ENCODE data around the gene PCDHA1. TPM values are rescaled to one million over a fixed set of nuclear protein-coding genes. Genes with fewer than 3 reads are reported as not detected.

PCDHA1 gene
- total and polyA plus RNA-seq, 2 donors (not counting 3 experiments of a cell fraction or from before 2014, with no cell fraction given), result 0.04 TPM; not detected in 1

DNA sequence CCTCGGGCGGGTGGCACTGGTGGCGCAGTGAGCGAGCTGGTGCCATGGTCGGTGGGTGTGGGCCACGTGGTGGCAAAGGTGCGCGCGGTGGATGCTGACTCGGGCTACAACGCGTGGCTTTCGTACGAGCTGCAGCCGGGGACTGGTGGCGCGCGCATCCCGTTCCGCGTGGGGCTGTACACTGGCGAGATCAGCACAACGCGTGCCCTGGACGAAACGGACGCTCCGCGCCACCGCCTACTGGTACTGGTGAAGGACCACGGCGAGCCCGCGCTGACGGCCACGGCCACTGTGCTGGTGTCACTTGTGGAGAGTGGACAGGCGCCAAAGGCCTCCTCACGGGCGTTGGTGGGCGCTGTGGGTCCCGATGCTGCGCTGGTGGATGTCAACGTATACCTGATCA, 22.9 kb downstream of the PCDHA1 start:
- Histone ChIP-seq H3K36me3 (ENCODE audit: control insufficient read depth in 2 of 2, extremely low read depth in 1 of 2, insufficient read depth in 2 of 2, low read length in 2 of 2) (no peaks in the 10 kb centered on the region), H4K20me1 (replicated peaks; ENCODE audit: control insufficient read depth, extremely low read depth, insufficient read depth, low read length) (no peaks in the 10 kb centered on the region), H2AFZ (ENCODE audit: low read depth, low read length) (no peak overlapping the region), H3K4me2 (ENCODE audit: insufficient read depth, low read length) (no peak overlapping the region), H3K4me1 (ENCODE audit: control insufficient read depth, extremely low read depth, insufficient read depth, low read length) (no peaks in the 10 kb centered on the region), H3K9ac (replicated peaks; ENCODE audit: extremely low read depth, insufficient read depth, low read length) (no peak overlapping the region), H3K79me2 (ENCODE audit: control insufficient read depth, insufficient read depth, low read length) (no peaks in the 10 kb centered on the region), H3K27me3 (ENCODE audit: control insufficient read depth in 2 of 2, insufficient read depth in 2 of 2, low read length in 2 of 2) (no peaks in the 10 kb centered on the region), H3K27ac (ENCODE audit: insufficient read depth, low read depth, low read length) (no peak overlapping the region), H3K9me3 (replicated peaks; ENCODE audit: control insufficient read depth, insufficient read depth, low read length) (no peaks in the 10 kb centered on the region), H3K4me3 (replicated peaks in 1 of 3; ENCODE audit: insufficient read depth in 1 of 3, low read depth in 1 of 3, low read length in 3 of 3) (no peak overlapping the region), H3K9me1 (replicated peaks; ENCODE audit: control insufficient read depth, extremely low read depth, insufficient read depth, low read length) (no peaks in the 10 kb centered on the region)
- POLR2A ChIA-PET, result no interaction called here
- intact Hi-C loops (cut with micrococcal nuclease), result no loop called here
- dilution Hi-C loops (cut with MboI; ENCODE audit: extremely low pct_ligation_motif_present, low sequenced_read_pairs), result no loop called here
- FAIRE-seq (no peak), DNase-seq (ENCODE audit: low read depth, low spot score) (no peak)
- no TSS peak for BruUV-seq (replicated peaks)
- TF ChIP-seq, protein P1, sequence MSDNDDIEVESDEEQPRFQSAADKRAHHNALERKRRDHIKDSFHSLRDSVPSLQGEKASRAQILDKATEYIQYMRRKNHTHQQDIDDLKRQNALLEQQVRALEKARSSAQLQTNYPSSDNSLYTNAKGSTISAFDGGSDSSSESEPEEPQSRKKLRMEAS (IDR thresholded peaks at IDR 0.05; ENCODE audit: insufficient read depth, insufficient read length), result no peak
- CTCF ChIA-PET, result no interaction called here

DNA sequence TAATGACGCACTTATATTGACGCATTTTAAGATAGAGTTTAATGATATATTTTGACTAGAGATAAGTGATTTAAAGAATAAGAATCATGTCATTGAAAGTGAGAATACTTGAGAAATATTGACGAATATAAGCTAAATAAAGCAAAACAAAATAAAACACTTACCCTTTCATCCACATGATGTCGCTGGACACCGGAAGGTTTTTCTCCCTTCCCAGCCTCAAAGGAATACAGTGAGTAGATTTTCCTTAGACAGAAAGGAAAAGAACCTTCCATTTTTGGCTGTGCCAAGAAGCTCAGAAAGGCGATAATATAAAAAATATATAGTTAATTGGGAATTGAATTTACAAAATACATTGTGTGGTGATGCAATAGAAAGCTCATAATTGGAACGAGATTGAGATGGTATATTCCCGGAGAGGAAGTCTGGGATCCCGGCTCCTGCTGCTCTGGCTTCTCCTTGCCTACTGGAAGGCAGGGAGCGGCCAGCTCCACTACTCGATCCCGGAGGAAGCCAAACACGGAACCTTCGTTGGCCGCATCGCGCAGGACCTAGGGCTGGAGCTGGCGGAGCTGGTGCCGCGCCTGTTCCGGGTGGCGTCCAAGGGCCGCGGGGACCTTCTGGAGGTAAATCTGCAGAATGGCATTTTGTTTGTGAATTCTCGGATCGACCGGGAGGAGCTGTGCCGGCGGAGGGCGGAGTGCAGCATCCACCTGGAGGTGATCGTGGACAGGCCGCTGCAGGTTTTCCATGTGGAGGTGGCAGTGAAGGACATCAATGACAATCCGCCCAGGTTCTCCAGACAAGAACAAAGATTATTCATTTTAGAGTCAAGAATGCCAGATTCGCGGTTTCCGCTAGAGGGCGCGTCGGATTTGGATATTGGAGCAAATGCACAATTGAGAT, 35.7 kb downstream of the PCDHA1 start, which contains the start of gene PCDHA5:
PCDHA5 (plus strand) TSS at position 239 of the 906 bp plus-strand sequence.
- BruUV-seq (replicated peaks), result no TSS peak
- CTCF ChIA-PET, result interaction anchor here (1.0 kb wide), 1 partner anchor 16 kb away, joined by 3 read pairs; no protein-coding TSS in a partner anchor
- peak; percentile 78 for FAIRE-seq

More for the DNA sequence above, 35.7 kb downstream of the PCDHA1 start, which contains the start of gene PCDHA5:
- dilution Hi-C loops (cut with MboI; ENCODE audit: extremely low pct_ligation_motif_present, low sequenced_read_pairs), result no loop called here
- H3K4me1 ChIP-seq (ENCODE audit: control insufficient read depth, extremely low read depth, insufficient read depth, low read length), result no peaks in the 10 kb centered on the region
- POLR2A ChIA-PET, result no interaction called here
- no peak within 1 kb of the TSS for H2AFZ ChIP-seq (ENCODE audit: low read depth, low read length)
- H3K36me3 ChIP-seq (ENCODE audit: control insufficient read depth in 2 of 2, extremely low read depth in 1 of 2, insufficient read depth in 2 of 2, low read length in 2 of 2), result no peaks in the 10 kb centered on the region
- TF ChIP-seq MYC (IDR thresholded peaks at IDR 0.05; ENCODE audit: low read depth, low read length), result no peak
- TF ChIP-seq, protein P2, sequence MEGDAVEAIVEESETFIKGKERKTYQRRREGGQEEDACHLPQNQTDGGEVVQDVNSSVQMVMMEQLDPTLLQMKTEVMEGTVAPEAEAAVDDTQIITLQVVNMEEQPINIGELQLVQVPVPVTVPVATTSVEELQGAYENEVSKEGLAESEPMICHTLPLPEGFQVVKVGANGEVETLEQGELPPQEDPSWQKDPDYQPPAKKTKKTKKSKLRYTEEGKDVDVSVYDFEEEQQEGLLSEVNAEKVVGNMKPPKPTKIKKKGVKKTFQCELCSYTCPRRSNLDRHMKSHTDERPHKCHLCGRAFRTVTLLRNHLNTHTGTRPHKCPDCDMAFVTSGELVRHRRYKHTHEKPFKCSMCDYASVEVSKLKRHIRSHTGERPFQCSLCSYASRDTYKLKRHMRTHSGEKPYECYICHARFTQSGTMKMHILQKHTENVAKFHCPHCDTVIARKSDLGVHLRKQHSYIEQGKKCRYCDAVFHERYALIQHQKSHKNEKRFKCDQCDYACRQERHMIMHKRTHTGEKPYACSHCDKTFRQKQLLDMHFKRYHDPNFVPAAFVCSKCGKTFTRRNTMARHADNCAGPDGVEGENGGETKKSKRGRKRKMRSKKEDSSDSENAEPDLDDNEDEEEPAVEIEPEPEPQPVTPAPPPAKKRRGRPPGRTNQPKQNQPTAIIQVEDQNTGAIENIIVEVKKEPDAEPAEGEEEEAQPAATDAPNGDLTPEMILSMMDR (IDR thresholded peaks at IDR 0.05; ENCODE audit: extremely low read depth in 1 of 2, insufficient read depth in 1 of 2, low read depth in 1 of 2, low read length in 2 of 2), result peak; percentile 49 to 59
- no peak within 1 kb of the TSS for H3K4me2 ChIP-seq (ENCODE audit: insufficient read depth, low read length)
- intact Hi-C loops (cut with micrococcal nuclease), result loop anchor here (1.0 kb wide), 1 partner anchor 220 kb away; no protein-coding TSS in a partner anchor
- no peaks in the 10 kb centered on the region for H3K9me1 ChIP-seq (replicated peaks; ENCODE audit: control insufficient read depth, extremely low read depth, insufficient read depth, low read length)
- H4K20me1 ChIP-seq (replicated peaks; ENCODE audit: control insufficient read depth, extremely low read depth, insufficient read depth, low read length), result no peaks in the 10 kb centered on the region
- no peaks in the 10 kb centered on the region for H3K27me3 ChIP-seq (ENCODE audit: control insufficient read depth in 2 of 2, insufficient read depth in 2 of 2, low read length in 2 of 2)
- no peaks in the 10 kb centered on the region for H3K9me3 ChIP-seq (replicated peaks; ENCODE audit: control insufficient read depth, insufficient read depth, low read length)
- H3K4me3 ChIP-seq (replicated peaks in 1 of 3; ENCODE audit: insufficient read depth in 1 of 3, low read depth in 1 of 3, low read length in 3 of 3), result no peak within 1 kb of the TSS
- peak; percentile 38 for DNase-seq (ENCODE audit: low read depth, low spot score)
- H3K79me2 ChIP-seq (ENCODE audit: control insufficient read depth, insufficient read depth, low read length), result no peaks in the 10 kb centered on the region
- no peak within 1 kb of the TSS for H3K27ac ChIP-seq (ENCODE audit: insufficient read depth, low read depth, low read length)
- no peak within 1 kb of the TSS for H3K9ac ChIP-seq (replicated peaks; ENCODE audit: extremely low read depth, insufficient read depth, low read length)
